H9 (cell line): ENCODE measurements around the gene WDR33. TPM values are rescaled to one million over a fixed set of nuclear protein-coding genes. Genes with fewer than 3 reads are reported as not detected.

Source experiments
- DNase-seq: peaks from one replicate; pipeline ENCODE4 v3.0.0-alpha.2; 2017
- H2AFZ ChIP-seq: one replicate; pipeline ENCODE4 v1.6.1; 2013; ENCODE audit warnings: mild to moderate bottlenecking, low read length, control low read depth, moderate library complexity
- H2AK5ac ChIP-seq: 2 replicates; pipeline ENCODE4 v1.6.1; 2013; ENCODE audit warnings: low read length, control low read depth, mixed read lengths; ENCODE audit not compliant: insufficient read length
- H2BK120ac ChIP-seq: one replicate; pipeline ENCODE4 v1.6.1; 2013; ENCODE audit warnings: low read depth, mild to moderate bottlenecking, low read length, control low read depth, inconsistent platforms; ENCODE audit not compliant: poor library complexity, severe bottlenecking
- H2BK12ac ChIP-seq: 2 replicates; pipeline ENCODE4 v1.6.1; 2013; ENCODE audit warnings: low read length, control low read depth, mixed read lengths, low read depth; ENCODE audit not compliant: insufficient read length
- H2BK15ac ChIP-seq: 2 replicates; pipeline ENCODE4 v1.6.1; 2013; ENCODE audit warnings: low read depth, low read length, control low read depth
- H2BK20ac ChIP-seq: one replicate; pipeline ENCODE4 v1.6.1; 2013; ENCODE audit warnings: low read depth, mild to moderate bottlenecking, low read length, control low read depth, inconsistent platforms; ENCODE audit not compliant: poor library complexity, severe bottlenecking
- H2BK5ac ChIP-seq: 2 replicates; pipeline ENCODE4 v1.6.1; 2013; ENCODE audit warnings: low read length, control low read depth, mixed read lengths; ENCODE audit not compliant: insufficient read length
- H3K14ac ChIP-seq: 2 replicates; pipeline ENCODE4 v1.6.1; 2013; ENCODE audit warnings: low read length, control low read depth; ENCODE audit not compliant: insufficient read depth
- H3K18ac ChIP-seq: 2 replicates; pipeline ENCODE4 v1.6.1; 2013; ENCODE audit warnings: low read depth, mild to moderate bottlenecking, mixed read lengths, low read length, control low read depth; ENCODE audit not compliant: insufficient read length
- H3K23ac ChIP-seq: 2 replicates; pipeline ENCODE4 v1.6.1; 2013; ENCODE audit warnings: low read length, control low read depth, mixed read lengths, low read depth; ENCODE audit not compliant: insufficient read length
- H3K23me2 ChIP-seq: 2 replicates; pipeline ENCODE4 v1.6.1; 2013; ENCODE audit warnings: low read depth, mild to moderate bottlenecking, mixed read lengths, low read length, control low read depth; ENCODE audit not compliant: insufficient read length, poor library complexity, severe bottlenecking
- H3K27ac ChIP-seq: 2 replicates; pipeline ENCODE4 v1.5.1; 2013; ENCODE audit warnings: low read length, control low read depth, mixed read lengths, low read depth; ENCODE audit not compliant: insufficient read length
- H3K27me3 ChIP-seq: 2 replicates; pipeline ENCODE4 v1.6.1; 2013; ENCODE audit warnings: low read length, control low read depth, inconsistent platforms; ENCODE audit not compliant: insufficient read depth
- H3K4ac ChIP-seq: 2 replicates; pipeline ENCODE4 v1.6.1; 2013; ENCODE audit warnings: low read depth, mild to moderate bottlenecking, control low read depth, inconsistent platforms, low read length, moderate library complexity
- H3K4me1 ChIP-seq: 2 replicates; pipeline ENCODE4 v1.6.1; 2013; ENCODE audit warnings: low read length, control low read depth, inconsistent platforms; ENCODE audit not compliant: insufficient read depth
- H3K4me2 ChIP-seq: 2 replicates; pipeline ENCODE4 v1.6.1; 2013; ENCODE audit warnings: low read length, control low read depth, mixed read lengths; ENCODE audit not compliant: insufficient read length, insufficient read depth
- H3K56ac ChIP-seq: 2 replicates; pipeline ENCODE4 v1.6.1; 2013; ENCODE audit warnings: low read depth, mild to moderate bottlenecking, mixed read lengths, low read length, control low read depth; ENCODE audit not compliant: insufficient read length
- H3K79me1 ChIP-seq: 2 replicates; pipeline ENCODE4 v1.6.1; 2013; ENCODE audit warnings: low read depth, mild to moderate bottlenecking, moderate library complexity, low read length, control low read depth, inconsistent platforms; ENCODE audit not compliant: insufficient read depth, poor library complexity, severe bottlenecking
- H3K79me2 ChIP-seq: 2 replicates; pipeline ENCODE4 v1.6.1; 2013; ENCODE audit warnings: low read length, control low read depth, inconsistent platforms; ENCODE audit not compliant: insufficient read depth
- H3K9ac ChIP-seq: 2 replicates; pipeline ENCODE4 v1.6.1; 2013; ENCODE audit warnings: low read length, control low read depth, mixed read lengths; ENCODE audit not compliant: insufficient read length; ENCODE audit errors: extremely low read depth
- H3K9me3 ChIP-seq: one replicate; pipeline ENCODE4 v1.6.1; 2013; ENCODE audit warnings: low read depth, low read length, inconsistent platforms; ENCODE audit not compliant: control insufficient read depth
- H3T11ph ChIP-seq: one replicate; pipeline ENCODE4 v1.6.1; 2013; ENCODE audit warnings: mild to moderate bottlenecking, low read length, control low read depth, inconsistent platforms
- H4K20me1 ChIP-seq: one replicate; pipeline ENCODE4 v1.6.1; 2013; ENCODE audit not compliant: control insufficient read depth, insufficient read length, insufficient read depth
- H4K5ac ChIP-seq: 2 replicates; pipeline ENCODE4 v1.6.1; 2013; ENCODE audit warnings: low read depth, mild to moderate bottlenecking, mixed read lengths, low read length, control low read depth; ENCODE audit not compliant: insufficient read length
- H4K8ac ChIP-seq: replicated peaks from 2 replicates; pipeline ENCODE4 v1.6.1; 2013; ENCODE audit warnings: low read length, control low read depth, mixed read lengths, low read depth; ENCODE audit not compliant: insufficient read length
- H4K91ac ChIP-seq: 2 replicates; pipeline ENCODE4 v1.6.1; 2013; ENCODE audit warnings: low read depth, mild to moderate bottlenecking, moderate library complexity, mixed read lengths, low read length, control low read depth; ENCODE audit not compliant: insufficient read length
- H3K27ac Mint-ChIP-seq, 3 experiments: 2 replicates in 2 of 3; 3 replicates in 1 of 3; pipeline ENCODE4 v1.8.0; 2020 to 2021; ENCODE audit warnings: mixed read lengths in 3 of 3, mild to moderate bottlenecking in 1 of 3, moderate library complexity in 1 of 3
- H3K27me3 Mint-ChIP-seq: 2 replicates; pipeline ENCODE4 v1.8.0; 2021; ENCODE audit warnings: low read depth, mild to moderate bottlenecking, moderate library complexity, mixed read lengths
- H3K36me3 Mint-ChIP-seq, 3 experiments: 2 replicates in 2 of 3; 3 replicates in 1 of 3; pipeline ENCODE4 v1.8.0; 2020 to 2021; ENCODE audit warnings: low read depth in 3 of 3, mixed read lengths in 3 of 3; ENCODE audit not compliant: insufficient read depth in 1 of 3
- H3K4me1 Mint-ChIP-seq, 2 experiments: 2 replicates each; pipeline ENCODE4 v1.8.0; 2020; ENCODE audit warnings: mixed read lengths in 2 of 2
- H3K4me3 Mint-ChIP-seq, 2 experiments: 2 replicates in 1 of 2; 3 replicates in 1 of 2; pipeline ENCODE4 v1.8.0; 2020 to 2021; ENCODE audit warnings: mild to moderate bottlenecking in 2 of 2, mixed read lengths in 2 of 2, moderate library complexity in 1 of 2
- H3K9me3 Mint-ChIP-seq, 2 experiments: 2 replicates in 1 of 2; 3 replicates in 1 of 2; pipeline ENCODE4 v1.8.0; 2020; ENCODE audit warnings: mild to moderate bottlenecking in 2 of 2, mixed read lengths in 2 of 2, moderate library complexity in 1 of 2
- CTCF ChIP-seq: fragments of 200-600 bp; sonication (generic); conservative IDR thresholded peaks from 3 replicates; pipeline ENCODE4 v1.8.0; 2021; ENCODE audit warnings: antibody characterized with exemption, mild to moderate bottlenecking
- WGBS: extraction: QIAGEN DNeasy Blood & Tissue Kit; methylation state at CpG from one replicate; pipeline ENCODE4 v1.1.7; 2013; ENCODE audit warnings: missing lambda C conversion rate, low lambda C conversion rate, mixed read lengths; ENCODE audit not compliant: insufficient read length; ENCODE audit errors: extremely low coverage; 5-methylcytosine and 5-hydroxymethylcytosine counted together
- total RNA-seq: library from RNA; stranded (reverse); gene quantifications from 2 replicates; pipeline ENCODE4 v1.2.1, GENCODE V29; 2021

WDR33 gene
- total RNA-seq, 1 experiment from 2014 or later: 86.0 TPM

GRCh38 chr2:127735537-127736399 lies 75.2 kb downstream of the WDR33 start:
- WGBS: no CpG with 5 or more reads among the region's 3 CpGs
- Histone ChIP-seq H2BK15ac (no peak overlapping the region), H3K14ac (no peak overlapping the region), H3K4me2 (no peak overlapping the region), H2BK12ac (no peak overlapping the region), H3K4me1 (no peaks in the 10 kb centered on the region), H2BK120ac (no peak overlapping the region), H3T11ph (no peak overlapping the region), H3K27ac (no peak overlapping the region), H2BK20ac (no peak overlapping the region), H4K20me1 (no peaks in the 10 kb centered on the region), H3K27me3 (no peaks in the 10 kb centered on the region), H2AFZ (no peak overlapping the region), H3K4ac (no peak overlapping the region), H2AK5ac (no peak overlapping the region), H4K8ac (no peak overlapping the region), H3K23ac (no peak overlapping the region), H2BK5ac (no peak overlapping the region), H3K56ac (no peak overlapping the region), H3K18ac (no peak overlapping the region), H3K79me1 (no peaks in the 10 kb centered on the region), H4K5ac (no peak overlapping the region), H3K79me2 (no peaks in the 10 kb centered on the region), H3K9me3 (no peaks in the 10 kb centered on the region), H3K23me2 (no peaks in the 10 kb centered on the region), H3K9ac (no peak overlapping the region), H4K91ac (no peak overlapping the region)
- Mint-ChIP-seq H3K4me3 (no peak overlapping the region), H3K27me3 (no peaks in the 10 kb centered on the region), H3K27ac (no peak overlapping the region), H3K4me1 (no peaks in the 10 kb centered on the region), H3K36me3 (peaks cover 2 to 30% (median 24%) of the 10 kb centered on the region in 3 experiments; a peak in 5 of 7 replicates), H3K9me3 (no peaks in the 10 kb centered on the region)
- DNase-seq: no peak
- TF ChIP-seq CTCF: no peak
